Neural cell (in vitro differentiated cells): ENCODE results near the gene CCDC181. TPM values are rescaled to one million over a fixed set of nuclear protein-coding genes. Genes with fewer than 3 reads are reported as not detected.

Experiments
- polyA plus RNA-seq: library from polyadenylated mRNA; depleted of rRNA; stranded (reverse); fragments of >200 nt; gene quantifications from 2 replicates; pipeline ENCODE4 v1.2.3, GENCODE V29; 2014
- small RNA-seq, 3 experiments: library from RNA; depleted of rRNA; stranded (forward); fragments of <200 nt; gene quantifications; one replicate each; pipeline ENCODE3, GENCODE V24; 2012

CCDC181 gene
- polyA plus RNA-seq, 1 donor from 2014 or later, result 14.7 TPM

Small RNA genes within 50 kb of the gene (small RNA-seq; reads per million reads assigned to genes)
- gene AL021068.2, result 0 reads per million in 3 experiments

Other genes starting within 250 kb of the CCDC181 start
- gene NME7, start 59.7 kb downstream of the CCDC181 start, polyA plus RNA-seq, result 41.6 and 42.4 TPM in 2 replicates
- gene BLZF1, start 59.3 kb downstream of the CCDC181 start, polyA plus RNA-seq, result 19.9 and 22.0 TPM in 2 replicates
- gene SLC19A2, start 58.5 kb upstream of the CCDC181 start, polyA plus RNA-seq, result 45.8 and 46.3 TPM in 2 replicates
- gene F5, start 159.0 kb upstream of the CCDC181 start, polyA plus RNA-seq, result 0.10 TPM in 1 of 2 replicates, not detected in the other
- not detected in 2 replicates for gene SELP, start 202.7 kb upstream of the CCDC181 start, polyA plus RNA-seq